GM12873 (cell line): Measurements from ENCODE around the gene RLF.
A peak's percentile ranks its signal among the peaks of the same experiment; 100 is the strongest.

Source experiments
- CTCF ChIP-seq: IDR thresholded peaks from 2 replicates; pipeline ENCODE4 v1.5.1; 2012; ENCODE audit warnings: low read depth, mild to moderate bottlenecking, moderate library complexity, low read length, control low read depth; ENCODE audit not compliant: insufficient read depth; ENCODE audit errors: missing control alignments

RLF gene

GRCh38 chr1:40174788-40175187 lies 13.6 kb downstream of the RLF start:
- no peak for TF ChIP-seq CTCF

GRCh38 chr1:40178200-40178599 lies 17.0 kb downstream of the RLF start:
- no peak for TF ChIP-seq CTCF

DNA sequence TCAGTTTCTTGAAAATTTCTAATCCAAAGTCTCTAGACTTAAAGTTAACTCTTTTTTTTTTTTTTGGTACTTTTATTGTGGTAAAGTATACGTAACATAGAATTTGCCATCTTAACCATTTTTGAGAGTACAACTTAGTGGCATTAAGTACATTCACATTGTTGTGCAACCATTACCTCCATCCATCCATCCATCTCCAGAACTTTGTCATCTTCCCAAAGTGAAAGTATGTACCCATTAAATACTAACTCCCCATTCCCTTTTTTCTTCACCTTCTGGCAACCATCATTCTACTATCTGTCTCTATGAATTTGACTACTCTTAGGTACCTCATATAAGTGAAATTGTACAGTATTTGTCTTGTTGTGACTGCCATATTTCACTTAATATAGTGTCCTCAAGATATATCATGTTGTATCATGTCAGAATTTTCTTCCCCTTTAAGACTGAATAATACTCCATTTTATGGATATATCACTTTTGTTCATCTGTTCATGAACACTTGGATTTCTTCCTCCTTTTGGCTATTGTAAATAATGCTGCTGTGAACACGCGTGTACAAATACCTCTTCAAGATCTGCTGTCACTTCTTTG lies 18.4 kb downstream of the RLF start:
- no peak for TF ChIP-seq CTCF

GRCh38 chr1:40183055-40183710 lies 22.0 kb downstream of the RLF start:
- TF ChIP-seq CTCF: peak; percentile 41

GRCh38 chr1:40184193-40184592 lies 23.0 kb downstream of the RLF start:
- TF ChIP-seq CTCF: no peak

- no peak for TF ChIP-seq CTCF
Observed at GRCh38 chr1:40185951-40186864, 25.0 kb downstream of the RLF start.

- no peak for TF ChIP-seq CTCF
Observed at GRCh38 chr1:40187399-40187798, 26.2 kb downstream of the RLF start.
